Measurements from ENCODE around the gene NUP54. TPM values are rescaled to one million over a fixed set of nuclear protein-coding genes. Genes with fewer than 3 reads are reported as not detected.

NUP54 gene
- total and polyA plus RNA-seq, 4 donors = 19.8 to 57.6 (median 28.3) TPM

DNA sequence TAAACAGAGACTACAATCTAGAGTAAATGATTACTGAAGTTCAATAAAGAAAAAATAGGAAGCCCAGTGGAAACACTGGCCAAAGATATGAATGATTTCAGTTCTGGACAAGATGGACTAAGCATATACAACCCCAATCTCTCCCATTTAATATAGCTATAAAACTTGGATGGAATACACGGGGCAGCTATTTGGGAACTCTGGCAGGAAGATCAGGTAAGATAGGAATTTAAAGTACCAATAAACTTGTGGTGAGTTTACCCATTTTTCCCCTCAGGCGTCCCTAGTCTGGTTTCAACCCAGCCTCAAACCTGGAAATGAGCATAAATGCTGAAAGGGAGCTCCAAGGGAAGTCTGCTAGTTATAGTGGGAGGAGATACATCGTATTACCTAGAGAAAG, 20.4 kb downstream of the NUP54 start:
- DNase-seq = no peak
- Histone ChIP-seq H3K27ac (ENCODE audit: low read depth in 1 of 2, low read length in 1 of 2) (no peak overlapping the region), H3K9me3 (ENCODE audit: control insufficient read depth in 4 of 4, insufficient read depth in 3 of 4, low read length in 3 of 4) (no peaks in the 10 kb centered on the region), H3K27me3 (ENCODE audit: control insufficient read depth in 3 of 3, insufficient read depth in 3 of 3, low read length in 2 of 3) (no peaks in the 10 kb centered on the region), H3K4me1 (ENCODE audit: control insufficient read depth in 5 of 5, insufficient read depth in 5 of 5, low read length in 5 of 5) (no peaks in the 10 kb centered on the region), H3K9ac (ENCODE audit: insufficient read depth in 1 of 2, low read length in 2 of 2) (no peak overlapping the region), H3K4me3 (no peak overlapping the region), H3K36me3 (ENCODE audit: control insufficient read depth in 4 of 4, insufficient read depth in 4 of 4, low read length in 4 of 4) (peaks cover 6 to 32% (median 16%) of the 10 kb centered on the region in 4 donors)
- TF ChIP-seq, protein P1, sequence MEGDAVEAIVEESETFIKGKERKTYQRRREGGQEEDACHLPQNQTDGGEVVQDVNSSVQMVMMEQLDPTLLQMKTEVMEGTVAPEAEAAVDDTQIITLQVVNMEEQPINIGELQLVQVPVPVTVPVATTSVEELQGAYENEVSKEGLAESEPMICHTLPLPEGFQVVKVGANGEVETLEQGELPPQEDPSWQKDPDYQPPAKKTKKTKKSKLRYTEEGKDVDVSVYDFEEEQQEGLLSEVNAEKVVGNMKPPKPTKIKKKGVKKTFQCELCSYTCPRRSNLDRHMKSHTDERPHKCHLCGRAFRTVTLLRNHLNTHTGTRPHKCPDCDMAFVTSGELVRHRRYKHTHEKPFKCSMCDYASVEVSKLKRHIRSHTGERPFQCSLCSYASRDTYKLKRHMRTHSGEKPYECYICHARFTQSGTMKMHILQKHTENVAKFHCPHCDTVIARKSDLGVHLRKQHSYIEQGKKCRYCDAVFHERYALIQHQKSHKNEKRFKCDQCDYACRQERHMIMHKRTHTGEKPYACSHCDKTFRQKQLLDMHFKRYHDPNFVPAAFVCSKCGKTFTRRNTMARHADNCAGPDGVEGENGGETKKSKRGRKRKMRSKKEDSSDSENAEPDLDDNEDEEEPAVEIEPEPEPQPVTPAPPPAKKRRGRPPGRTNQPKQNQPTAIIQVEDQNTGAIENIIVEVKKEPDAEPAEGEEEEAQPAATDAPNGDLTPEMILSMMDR (IDR thresholded peaks at IDR 0.05; ENCODE audit: control extremely low read depth, extremely low read depth) = no peak
- WGBS, 2 donors = 94 to 96% methylated on average over 3 of the region's 3 CpGs
- ATAC-seq (ENCODE audit: insufficient read depth, low FRiP score) = no peak

DNA sequence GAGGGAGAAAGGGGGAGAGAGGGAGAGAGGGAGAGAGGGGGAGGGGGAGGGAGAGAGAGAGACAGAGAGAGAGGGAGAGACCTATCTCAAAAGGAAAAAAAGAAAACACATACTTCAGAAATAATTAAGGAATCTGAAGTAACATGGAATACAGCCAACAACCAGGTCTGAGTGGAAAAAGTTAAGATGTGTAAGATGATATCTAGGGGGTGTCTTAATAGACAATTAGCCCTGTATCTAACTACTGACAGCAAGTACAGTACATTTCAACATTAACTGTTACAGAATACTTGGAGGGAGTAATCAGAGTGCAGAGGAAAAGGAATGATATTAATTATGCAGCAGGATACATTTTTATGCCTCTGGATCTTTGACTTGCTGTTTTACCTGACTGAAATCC, 22.4 kb downstream of the NUP54 start:
- no peak overlapping the region for H3K4me3 ChIP-seq
- H3K36me3 ChIP-seq (ENCODE audit: control insufficient read depth in 4 of 4, insufficient read depth in 4 of 4, low read length in 4 of 4) = peaks cover 5 to 38% (median 19%) of the 10 kb centered on the region in 4 donors
- H3K27me3 ChIP-seq (ENCODE audit: control insufficient read depth in 3 of 3, insufficient read depth in 3 of 3, low read length in 2 of 3) = no peaks in the 10 kb centered on the region
- H3K9me3 ChIP-seq (ENCODE audit: control insufficient read depth in 4 of 4, insufficient read depth in 3 of 4, low read length in 3 of 4) = peaks cover 0 to 2% (median 0%) of the 10 kb centered on the region in 4 donors
- DNase-seq (no peak), ATAC-seq (ENCODE audit: insufficient read depth, low FRiP score) (no peak)
- TF ChIP-seq, protein P1 (IDR thresholded peaks at IDR 0.05; ENCODE audit: control extremely low read depth, extremely low read depth) = no peak
- H3K9ac ChIP-seq (ENCODE audit: insufficient read depth in 1 of 2, low read length in 2 of 2) = no peak overlapping the region
- H3K4me1 ChIP-seq (ENCODE audit: control insufficient read depth in 5 of 5, insufficient read depth in 5 of 5, low read length in 5 of 5) = no peaks in the 10 kb centered on the region
- no peak overlapping the region for H3K27ac ChIP-seq (ENCODE audit: low read depth in 1 of 2, low read length in 1 of 2)

DNA sequence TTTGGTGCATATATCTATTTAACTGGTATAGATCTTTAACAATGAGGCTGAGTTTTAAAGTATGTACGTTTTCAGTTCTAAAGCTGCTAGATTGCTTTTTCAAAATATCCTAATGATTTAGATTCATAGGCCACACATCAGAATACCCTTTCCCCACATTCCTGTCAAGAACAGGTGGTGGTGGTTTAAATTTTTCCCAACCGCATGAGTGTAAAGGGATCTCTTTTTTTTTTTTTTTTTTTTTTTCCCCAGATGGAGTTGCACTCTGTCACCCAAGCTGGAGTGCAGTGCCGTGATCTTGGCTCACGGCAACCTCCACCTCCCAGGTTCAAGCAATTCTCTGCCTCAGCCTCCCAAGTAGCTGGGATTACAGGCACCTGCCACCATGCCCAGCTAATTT, 28.0 kb downstream of the NUP54 start:
- DNase-seq (no peak), ATAC-seq (ENCODE audit: insufficient read depth, low FRiP score) (no peak)
- H3K4me1 ChIP-seq (ENCODE audit: control insufficient read depth in 5 of 5, insufficient read depth in 5 of 5, low read length in 5 of 5) = no peaks in the 10 kb centered on the region
- peaks cover 0 to 2% (median 0%) of the 10 kb centered on the region in 4 donors for H3K9me3 ChIP-seq (ENCODE audit: control insufficient read depth in 4 of 4, insufficient read depth in 3 of 4, low read length in 3 of 4)
- H3K9ac ChIP-seq (ENCODE audit: insufficient read depth in 1 of 2, low read length in 2 of 2) = no peak overlapping the region
- H3K27ac ChIP-seq (ENCODE audit: low read depth in 1 of 2, low read length in 1 of 2) = no peak overlapping the region
- no peaks in the 10 kb centered on the region for H3K27me3 ChIP-seq (ENCODE audit: control insufficient read depth in 3 of 3, insufficient read depth in 3 of 3, low read length in 2 of 3)
- 86 to 96% methylated on average over 4 of the region's 4 CpGs for WGBS, 2 donors
- TF ChIP-seq, protein P1 (IDR thresholded peaks at IDR 0.05; ENCODE audit: control extremely low read depth, extremely low read depth) = no peak
- H3K4me3 ChIP-seq = no peak overlapping the region
- peaks cover 8 to 44% (median 25%) of the 10 kb centered on the region in 4 donors for H3K36me3 ChIP-seq (ENCODE audit: control insufficient read depth in 4 of 4, insufficient read depth in 4 of 4, low read length in 4 of 4)

DNA sequence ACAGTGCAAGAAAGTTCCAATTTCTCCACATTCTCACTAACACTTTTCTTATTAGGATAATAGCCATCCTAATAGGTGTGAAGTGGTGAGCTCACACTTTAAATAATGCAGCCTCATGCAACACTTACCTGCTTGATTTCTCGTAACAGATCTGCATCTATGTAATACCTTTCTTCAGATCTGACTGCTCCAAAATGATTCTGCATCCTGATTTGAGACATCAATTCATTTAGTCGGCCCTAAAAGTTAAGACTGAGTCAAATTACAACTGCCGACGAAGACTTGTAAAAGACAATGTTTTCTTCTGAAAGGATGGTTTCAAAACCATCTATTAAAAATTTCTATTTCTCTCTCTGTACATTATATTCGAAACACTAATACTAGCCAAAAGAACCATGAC, 30.7 kb downstream of the NUP54 start:
- no peak for DNase-seq
- Histone ChIP-seq H3K9me3 (ENCODE audit: control insufficient read depth in 4 of 4, insufficient read depth in 3 of 4, low read length in 3 of 4) (peaks cover 0 to 2% (median 0%) of the 10 kb centered on the region in 4 donors), H3K4me3 (no peak overlapping the region), H3K27ac (ENCODE audit: low read depth in 1 of 2, low read length in 1 of 2) (no peak overlapping the region), H3K27me3 (ENCODE audit: control insufficient read depth in 3 of 3, insufficient read depth in 3 of 3, low read length in 2 of 3) (no peaks in the 10 kb centered on the region), H3K9ac (ENCODE audit: insufficient read depth in 1 of 2, low read length in 2 of 2) (no peak overlapping the region), H3K4me1 (ENCODE audit: control insufficient read depth in 5 of 5, insufficient read depth in 5 of 5, low read length in 5 of 5) (no peaks in the 10 kb centered on the region), H3K36me3 (ENCODE audit: control insufficient read depth in 4 of 4, insufficient read depth in 4 of 4, low read length in 4 of 4) (peaks cover 6 to 44% (median 31%) of the 10 kb centered on the region in 4 donors)
- WGBS, 2 donors = 95% methylated on average over 5 of the region's 5 CpGs
- TF ChIP-seq, protein P1 (IDR thresholded peaks at IDR 0.05; ENCODE audit: control extremely low read depth, extremely low read depth) = no peak
- ATAC-seq (ENCODE audit: insufficient read depth, low FRiP score) = no peak
